Measurements from ENCODE around the gene POP4. TPM values are rescaled to one million over a fixed set of nuclear protein-coding genes. Genes with fewer than 3 reads are reported as not detected.

POP4 gene
- total and polyA plus RNA-seq, 2 of the 13 experiments (the other 11 are each of a cell fraction or from before 2014, with no cell fraction given) = 32.2 to 84.0 TPM

GRCh38 chr19:29662604-29663404, 56.7 kb downstream of the POP4 start:
- H3K36me3 ChIP-seq (replicated peaks in 1 of 2; ENCODE audit: control insufficient read depth in 1 of 2, insufficient read depth in 2 of 2, low read length in 2 of 2) = no peaks in the 10 kb centered on the region
- H3K27me3 ChIP-seq (ENCODE audit: control insufficient read depth in 1 of 2, insufficient read depth in 2 of 2, low read length in 2 of 2) = peaks cover 10 to 20% of the 10 kb centered on the region in 2 experiments; a peak in 4 of 5 replicates
- no peak overlapping the region for H3K27ac ChIP-seq (ENCODE audit: extremely low read length, insufficient read depth, low read length)
- H3K79me2 ChIP-seq (ENCODE audit: insufficient read depth, low read length) = no peaks in the 10 kb centered on the region
- ChIA-PET POLR2A (interaction anchor here (1.3 kb wide), 1 partner anchor 57 kb away, joined by 5 read pairs; the partner anchor contains the start of gene POP4), CTCF (ENCODE audit: low intra/inter-chr PET ratio, low total read pairs) (no interaction called here)
- H3K4me2 ChIP-seq (ENCODE audit: low read depth, low read length) = no peak overlapping the region
- TF ChIP-seq GRHL1 (CRISPR knock-in tag; conservative IDR thresholded peaks at IDR 0.05) (no peak), ISL2 (CRISPR knock-in tag; IDR thresholded peaks at IDR 0.05) (no peak)
- DNase-seq (ENCODE audit: low spot score) = no peak
- 15% methylated on average over 14 of the region's 17 CpGs for WGBS (ENCODE audit: low lambda C conversion rate)
- no peak overlapping the region for H2AFZ ChIP-seq (ENCODE audit: low read length)
- ATAC-seq = no peak
- FAIRE-seq = no peak
- BruUV-seq (replicated peaks) = no TSS peak
- intact Hi-C loops (cut with micrococcal nuclease; ENCODE audit: unreplicated experiment) (no loop called here), in situ Hi-C loops (cut with HindIII; ENCODE audit: extremely low pct_ligation_motif_present, low pct_unique_long_range_greater_than_20kb) (no loop called here)
- no peaks in the 10 kb centered on the region for H4K20me1 ChIP-seq (ENCODE audit: insufficient read depth, low read length)
- H3K9me3 ChIP-seq (ENCODE audit: low read length) = no peaks in the 10 kb centered on the region
- peaks cover 38% of the 10 kb centered on the region for H3K4me1 ChIP-seq (ENCODE audit: insufficient read depth, low read length)
- no peak overlapping the region for H3K9ac ChIP-seq (ENCODE audit: insufficient read depth, low read depth, low read length)
- no peak overlapping the region for H3K4me3 ChIP-seq (replicated peaks in 1 of 3; ENCODE audit: insufficient read depth in 1 of 3, low read depth in 2 of 3, low read length in 3 of 3)
